ENCODE data around the gene RMND1.

- TF ChIP-seq, protein P1, sequence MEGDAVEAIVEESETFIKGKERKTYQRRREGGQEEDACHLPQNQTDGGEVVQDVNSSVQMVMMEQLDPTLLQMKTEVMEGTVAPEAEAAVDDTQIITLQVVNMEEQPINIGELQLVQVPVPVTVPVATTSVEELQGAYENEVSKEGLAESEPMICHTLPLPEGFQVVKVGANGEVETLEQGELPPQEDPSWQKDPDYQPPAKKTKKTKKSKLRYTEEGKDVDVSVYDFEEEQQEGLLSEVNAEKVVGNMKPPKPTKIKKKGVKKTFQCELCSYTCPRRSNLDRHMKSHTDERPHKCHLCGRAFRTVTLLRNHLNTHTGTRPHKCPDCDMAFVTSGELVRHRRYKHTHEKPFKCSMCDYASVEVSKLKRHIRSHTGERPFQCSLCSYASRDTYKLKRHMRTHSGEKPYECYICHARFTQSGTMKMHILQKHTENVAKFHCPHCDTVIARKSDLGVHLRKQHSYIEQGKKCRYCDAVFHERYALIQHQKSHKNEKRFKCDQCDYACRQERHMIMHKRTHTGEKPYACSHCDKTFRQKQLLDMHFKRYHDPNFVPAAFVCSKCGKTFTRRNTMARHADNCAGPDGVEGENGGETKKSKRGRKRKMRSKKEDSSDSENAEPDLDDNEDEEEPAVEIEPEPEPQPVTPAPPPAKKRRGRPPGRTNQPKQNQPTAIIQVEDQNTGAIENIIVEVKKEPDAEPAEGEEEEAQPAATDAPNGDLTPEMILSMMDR (IDR thresholded peaks at IDR 0.05) = no peak
- no peak for TF ChIP-seq POLR2A (IDR thresholded peaks at IDR 0.05)
Observed at GRCh38 chr6:151379933-151380847, 71.7 kb downstream of the RMND1 start.

Data from thyroid gland (tissue), 4 donors.